Activated CD8-positive, alpha-beta T cell treated with anti-CD3 and anti-CD28 coated beads for 36 hours (primary cell): ENCODE data around the gene ACSF2. TPM values are rescaled to one million over a fixed set of nuclear protein-coding genes. Genes with fewer than 3 reads are reported as not detected.

ENCODE experiments used
- ATAC-seq: fragments of 200-7000 bp; cut with Tn5 transposase; one replicate; pipeline ENCODE4 v1.10.0; 2021; ENCODE audit warnings: mild to moderate bottlenecking, moderate library complexity
- CTCF ChIA-PET: fragments of 350-600 bp; sonication (Branson Sonifier 250); formaldehyde crosslinking; loops from one replicate; lab custom pipeline; 2021; ENCODE audit warnings: antibody characterized with exemption; lab: Charles Lee
- POLR2A ChIA-PET: fragments of 350-600 bp; sonication (Branson Sonifier 250); formaldehyde crosslinking; loops from one replicate; lab custom pipeline; 2021; ENCODE audit warnings: antibody characterized with exemption; lab: Charles Lee
- DNase-seq: peaks from one replicate; pipeline ENCODE4 v3.0.0-alpha.2; 2020
- H3K27ac Mint-ChIP-seq: one replicate; pipeline ENCODE4 v1.8.0; 2021; ENCODE audit warnings: mild to moderate bottlenecking, mixed read lengths
- H3K27me3 Mint-ChIP-seq: one replicate; pipeline ENCODE4 v1.8.0; 2021; ENCODE audit warnings: mixed read lengths
- H3K36me3 Mint-ChIP-seq: one replicate; pipeline ENCODE4 v1.8.0; 2021; ENCODE audit warnings: low read depth, mixed read lengths
- H3K4me1 Mint-ChIP-seq: one replicate; pipeline ENCODE4 v1.8.0; 2021; ENCODE audit warnings: low read depth, mixed read lengths
- H3K4me3 Mint-ChIP-seq: one replicate; pipeline ENCODE4 v1.8.0; 2021; ENCODE audit warnings: mild to moderate bottlenecking, moderate library complexity, mixed read lengths
- H3K9me3 Mint-ChIP-seq: one replicate; pipeline ENCODE4 v1.8.0; 2021; ENCODE audit warnings: mixed read lengths
- intact Hi-C: fragments of 100-400 bp; cut with micrococcal nuclease; formaldehyde crosslinking; loops from one replicate; pipeline ENCODE4 v1.10.0; 2022
- total RNA-seq, 2 experiments: library from RNA; stranded (reverse); gene quantifications; one replicate each; pipeline ENCODE4 v1.2.3, GENCODE V29; 2021
- TF ChIP-seq, protein P1 (sequence below): fragments of 200-600 bp; IDR thresholded peaks from one replicate; pipeline ENCODE4 v1.8.0; 2022; ENCODE audit warnings: antibody characterized with exemption, mild to moderate bottlenecking

Gene ACSF2
- total RNA-seq, 2 experiments from 2014 or later, result 14.5 to 17.5 TPM

DNA sequence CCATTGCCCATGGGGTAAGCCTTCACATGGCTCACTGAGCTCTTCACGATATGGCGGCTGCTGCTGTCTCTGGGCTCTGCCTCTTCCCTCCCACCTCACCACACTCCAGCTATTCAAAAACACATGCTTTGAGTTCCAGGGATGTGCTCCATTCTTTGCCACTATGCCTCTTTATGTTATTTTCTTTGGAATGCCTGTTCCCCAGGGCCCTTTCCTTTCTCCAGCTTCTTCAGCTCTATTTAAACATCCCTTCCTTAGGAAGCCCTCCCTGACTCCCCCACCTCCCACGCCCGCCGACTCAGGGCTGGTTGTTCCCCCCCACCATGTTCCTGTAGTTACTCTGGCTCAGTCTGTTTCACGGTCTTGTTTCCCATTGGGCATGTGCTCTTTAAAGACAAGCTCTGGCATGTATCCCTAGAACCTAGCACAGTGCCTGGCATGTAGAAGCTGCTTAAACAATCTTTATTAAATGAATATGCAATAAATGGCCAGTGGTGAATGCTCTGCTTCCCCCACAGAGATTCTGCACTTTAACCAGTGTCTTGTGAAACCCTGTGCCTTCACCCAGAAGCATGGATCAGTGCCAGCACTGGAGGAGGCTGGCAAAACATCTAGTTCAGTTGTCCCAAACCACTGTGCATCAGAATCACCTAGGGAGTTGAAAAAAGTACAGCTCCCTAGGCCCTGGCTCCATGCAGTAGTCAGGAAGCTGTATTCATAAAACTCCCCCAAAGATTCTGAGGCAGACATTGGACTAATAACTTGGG lies 89.1 kb downstream of the ACSF2 start:
- POLR2A ChIA-PET, result interaction anchor here (1.2 kb wide), 1 partner anchor 32 kb away, joined by 3 read pairs; no protein-coding TSS in a partner anchor

DNA sequence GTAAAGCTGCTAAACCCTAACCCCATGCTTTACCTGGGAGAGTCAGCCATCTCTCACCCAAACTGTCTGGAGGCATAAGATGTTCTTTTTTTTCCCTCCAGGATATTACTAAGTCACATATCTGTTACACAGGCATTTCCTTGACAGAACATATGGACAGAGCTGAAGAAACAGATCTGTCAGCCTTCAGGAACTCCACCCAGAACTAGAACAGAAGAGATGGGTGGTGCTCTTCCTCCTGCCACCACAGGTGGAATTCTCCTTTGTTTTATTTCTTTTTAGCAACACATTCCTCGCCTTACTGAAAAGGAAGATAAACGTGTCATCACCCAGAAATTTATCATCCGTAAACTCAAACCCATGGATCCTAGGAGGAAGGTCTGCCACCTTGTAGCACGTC lies 91.0 kb downstream of the ACSF2 start:
- no peak overlapping the region for H3K4me3 Mint-ChIP-seq
- CTCF ChIA-PET, result interaction anchor here (1.2 to 2.0 kb wide), 3 partner anchors 13 to 34 kb away, joined by 3 to 4 read pairs (median 3); no protein-coding TSS in a partner anchor
- H3K36me3 Mint-ChIP-seq, result no peaks in the 10 kb centered on the region
- DNase-seq (no peak), ATAC-seq (no peak)
- H3K27me3 Mint-ChIP-seq, result no peaks in the 10 kb centered on the region
- intact Hi-C loops, result no loop called here
- no peaks in the 10 kb centered on the region for H3K9me3 Mint-ChIP-seq
- TF ChIP-seq, protein P1, sequence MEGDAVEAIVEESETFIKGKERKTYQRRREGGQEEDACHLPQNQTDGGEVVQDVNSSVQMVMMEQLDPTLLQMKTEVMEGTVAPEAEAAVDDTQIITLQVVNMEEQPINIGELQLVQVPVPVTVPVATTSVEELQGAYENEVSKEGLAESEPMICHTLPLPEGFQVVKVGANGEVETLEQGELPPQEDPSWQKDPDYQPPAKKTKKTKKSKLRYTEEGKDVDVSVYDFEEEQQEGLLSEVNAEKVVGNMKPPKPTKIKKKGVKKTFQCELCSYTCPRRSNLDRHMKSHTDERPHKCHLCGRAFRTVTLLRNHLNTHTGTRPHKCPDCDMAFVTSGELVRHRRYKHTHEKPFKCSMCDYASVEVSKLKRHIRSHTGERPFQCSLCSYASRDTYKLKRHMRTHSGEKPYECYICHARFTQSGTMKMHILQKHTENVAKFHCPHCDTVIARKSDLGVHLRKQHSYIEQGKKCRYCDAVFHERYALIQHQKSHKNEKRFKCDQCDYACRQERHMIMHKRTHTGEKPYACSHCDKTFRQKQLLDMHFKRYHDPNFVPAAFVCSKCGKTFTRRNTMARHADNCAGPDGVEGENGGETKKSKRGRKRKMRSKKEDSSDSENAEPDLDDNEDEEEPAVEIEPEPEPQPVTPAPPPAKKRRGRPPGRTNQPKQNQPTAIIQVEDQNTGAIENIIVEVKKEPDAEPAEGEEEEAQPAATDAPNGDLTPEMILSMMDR, result no peak
- POLR2A ChIA-PET, result interaction anchor here (0.6 to 1.6 kb wide), 2 partner anchors 14 to 33 kb away, joined by 3 read pairs; no protein-coding TSS in a partner anchor
- H3K27ac Mint-ChIP-seq, result no peak overlapping the region
- peaks cover 3% of the 10 kb centered on the region for H3K4me1 Mint-ChIP-seq

More for the DNA sequence above, 89.1 kb downstream of the ACSF2 start:
- Mint-ChIP-seq H3K4me3 (no peak overlapping the region), H3K36me3 (no peaks in the 10 kb centered on the region), H3K9me3 (no peaks in the 10 kb centered on the region), H3K27me3 (no peaks in the 10 kb centered on the region), H3K4me1 (peaks cover 19% of the 10 kb centered on the region), H3K27ac (no peak overlapping the region)
- intact Hi-C loops, result no loop called here
- TF ChIP-seq, protein P1, result no peak
- CTCF ChIA-PET, result interaction anchor here (0.7 to 2.0 kb wide), 6 partner anchors 11 to 153 kb away, joined by 3 to 7 read pairs (median 3); no protein-coding TSS in a partner anchor
- ATAC-seq (no peak), DNase-seq (no peak)

DNA sequence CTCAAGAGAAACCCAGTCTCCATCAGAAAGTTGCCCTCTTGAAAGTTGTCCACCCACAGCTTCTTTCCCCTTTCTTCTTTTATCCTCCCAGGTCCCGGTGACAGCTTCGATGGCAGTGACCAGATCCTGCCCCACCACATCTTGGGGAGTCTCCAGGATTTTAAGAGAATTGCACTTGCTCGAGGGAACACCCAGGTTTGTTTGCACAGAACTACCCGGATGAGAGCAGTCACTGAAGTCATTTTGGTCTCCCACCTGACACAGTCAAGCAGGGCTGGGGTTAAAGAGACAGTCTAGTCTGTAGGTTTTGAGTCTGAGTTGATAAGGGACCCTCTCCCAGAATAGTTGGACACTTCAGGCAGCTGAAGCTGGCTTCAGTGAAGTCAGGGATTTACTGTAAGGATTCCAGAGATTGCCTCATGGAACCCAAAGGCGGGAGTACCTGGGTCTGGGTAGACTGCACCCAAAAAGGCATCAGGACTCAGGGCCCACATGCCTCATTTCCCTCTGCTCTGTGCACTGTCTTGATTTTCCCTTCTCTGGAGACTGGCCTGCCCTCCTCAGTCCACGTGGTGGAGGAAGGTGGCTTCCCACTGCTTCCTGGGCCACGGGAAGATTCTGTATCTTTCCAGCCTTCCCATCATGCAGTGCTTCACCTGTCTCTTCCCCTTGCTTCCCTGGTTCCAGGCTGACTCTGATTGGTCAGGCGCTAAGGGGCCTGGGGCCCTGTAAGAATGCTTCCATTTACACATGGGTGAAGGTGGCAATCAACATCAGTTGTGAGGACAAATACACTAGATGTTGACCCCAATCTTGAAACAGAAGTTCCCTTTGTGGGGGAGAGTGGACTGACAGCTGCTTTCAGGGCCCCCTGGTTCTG lies 91.7 kb downstream of the ACSF2 start:
- no peak for DNase-seq
- intact Hi-C loops, result no loop called here
- no peak for ATAC-seq
- no peaks in the 10 kb centered on the region for H3K4me1 Mint-ChIP-seq
- no peak overlapping the region for H3K4me3 Mint-ChIP-seq
- ChIA-PET POLR2A (interaction anchor here (0.6 to 1.6 kb wide), 2 partner anchors 15 to 34 kb away, joined by 3 read pairs; no protein-coding TSS in a partner anchor), CTCF (interaction anchor here (1.6 kb wide), 1 partner anchor 24 kb away, joined by 3 read pairs; no protein-coding TSS in a partner anchor)
- H3K27me3 Mint-ChIP-seq, result no peaks in the 10 kb centered on the region
- H3K9me3 Mint-ChIP-seq, result no peaks in the 10 kb centered on the region
- no peaks in the 10 kb centered on the region for H3K36me3 Mint-ChIP-seq
- TF ChIP-seq, protein P1, result no peak
- H3K27ac Mint-ChIP-seq, result no peak overlapping the region

DNA sequence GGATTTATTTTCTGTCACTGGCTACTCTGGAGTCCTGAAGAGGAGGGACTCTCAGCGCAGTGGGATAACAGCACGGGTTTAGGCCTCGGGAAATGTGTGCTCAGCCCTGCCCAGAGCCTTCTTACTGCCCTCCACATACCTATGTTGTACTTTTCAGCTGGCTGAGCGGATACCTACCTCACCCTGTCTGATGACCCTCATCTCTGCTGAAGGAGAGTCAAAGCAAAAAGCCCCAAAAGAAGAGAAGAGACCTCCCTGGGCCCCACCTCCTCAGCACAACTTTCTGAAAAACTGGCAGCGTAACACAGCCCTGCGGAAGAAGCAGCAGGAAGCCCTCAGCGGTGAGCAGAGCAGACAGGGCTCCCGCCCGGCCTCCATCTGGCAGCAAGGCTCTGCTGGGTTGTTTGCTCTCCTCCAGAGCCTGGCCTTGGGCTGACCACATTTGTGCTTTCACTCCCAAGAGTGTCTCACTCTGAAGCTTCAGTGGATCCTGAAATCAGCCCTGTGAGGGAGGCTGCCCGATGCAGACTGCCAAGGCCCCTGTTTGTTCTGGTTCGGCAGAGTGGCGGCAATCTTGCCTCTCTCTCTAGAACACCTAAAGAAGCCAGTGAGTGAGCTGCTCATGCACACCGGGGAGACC lies 92.5 kb downstream of the ACSF2 start:
- CTCF ChIA-PET, result no interaction called here

More for the DNA sequence above, 92.5 kb downstream of the ACSF2 start:
- TF ChIP-seq, protein P1, result no peak
- POLR2A ChIA-PET, result interaction anchor here (1.6 kb wide), 1 partner anchor 16 kb away, joined by 3 read pairs; no protein-coding TSS in a partner anchor
- no peak for ATAC-seq
- Mint-ChIP-seq H3K4me3 (no peak overlapping the region), H3K27ac (no peak overlapping the region), H3K4me1 (no peaks in the 10 kb centered on the region), H3K27me3 (no peaks in the 10 kb centered on the region), H3K9me3 (no peaks in the 10 kb centered on the region), H3K36me3 (no peaks in the 10 kb centered on the region)
- intact Hi-C loops, result no loop called here
- no peak for DNase-seq
